ENCODE data around the gene MYOCOS.

MYOCOS gene

DNA sequence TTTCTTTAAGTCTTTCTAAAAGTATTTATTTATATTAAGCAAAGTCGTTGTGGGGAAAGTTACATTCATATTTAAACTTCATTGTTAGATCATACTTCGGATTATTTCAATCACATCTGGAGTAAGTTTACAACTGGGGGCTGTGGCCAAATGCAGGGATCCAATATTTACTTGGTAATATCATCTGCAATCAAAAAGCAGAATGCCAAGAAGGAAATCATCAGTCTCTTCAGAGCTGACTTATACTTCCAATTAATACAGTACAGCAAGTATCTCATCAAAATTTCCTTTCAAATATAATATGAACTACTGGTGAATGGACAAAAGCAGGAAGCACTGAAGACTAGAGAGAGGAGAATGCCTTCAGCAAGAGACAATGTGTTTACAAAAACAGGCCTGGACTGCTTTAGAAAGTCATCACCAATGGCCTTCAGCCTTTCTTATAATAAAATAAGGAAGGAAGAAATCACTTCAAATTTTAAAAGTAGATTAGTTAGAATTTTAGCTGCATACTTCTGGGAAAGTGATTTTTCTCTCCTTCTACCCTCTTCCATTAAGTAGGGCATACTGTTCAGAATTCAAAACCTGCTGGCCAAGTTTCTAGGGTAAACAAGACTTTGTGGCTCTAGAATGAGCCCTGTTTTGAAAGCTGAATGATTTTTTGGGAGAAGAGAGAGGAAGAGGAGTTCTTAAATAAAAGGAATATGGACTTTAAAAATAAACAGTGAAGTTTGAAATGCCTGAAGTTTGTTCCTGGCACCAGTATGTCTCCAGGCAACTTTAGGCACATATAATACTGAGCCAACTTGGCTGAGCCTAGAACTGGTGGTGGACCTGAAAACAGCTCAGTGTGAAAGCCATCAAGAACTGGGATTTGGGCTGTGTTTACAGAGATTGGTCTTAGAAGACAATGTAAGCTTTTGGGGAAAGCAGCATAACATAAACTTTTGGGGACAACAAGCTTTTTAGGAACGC is 52.7 kb downstream of the MYOCOS start:
- Histone ChIP-seq H4K20me1 (ENCODE audit: insufficient read depth, low read length, poor library complexity, severe bottlenecking) (no peaks in the 10 kb centered on the region), H3F3A (ENCODE audit: low read depth) (no peaks in the 10 kb centered on the region), H2AFZ (ENCODE audit: low read length) (no peak overlapping the region), H3K36me3 (ENCODE audit: insufficient read depth, low read length) (no peaks in the 10 kb centered on the region), H3K9me2 (replicated peaks; ENCODE audit: low read depth, low read length) (no peaks in the 10 kb centered on the region), H3K9ac (ENCODE audit: low read depth, low read length, poor library complexity, severe bottlenecking) (no peak overlapping the region), H3K9me3 (ENCODE audit: insufficient read depth, low read depth, low read length) (no peaks in the 10 kb centered on the region), H3K4me2 (ENCODE audit: low read depth, low read length, poor library complexity, severe bottlenecking) (no peak overlapping the region), H3K4me1 (ENCODE audit: insufficient read depth, low read length, poor library complexity, severe bottlenecking) (no peaks in the 10 kb centered on the region), H3K27me3 (ENCODE audit: insufficient read depth, low read length, poor library complexity, severe bottlenecking) (no peaks in the 10 kb centered on the region), H3K4me3 (ENCODE audit: low read length, poor library complexity, severe bottlenecking) (no peak overlapping the region), H3K79me2 (ENCODE audit: insufficient read depth, low read length) (no peaks in the 10 kb centered on the region)
- TF ChIP-seq EZH2phosphoT487 (IDR thresholded peaks at IDR 0.05; ENCODE audit: borderline replicate concordance) = no peak
- TF ChIP-seq, protein P1, sequence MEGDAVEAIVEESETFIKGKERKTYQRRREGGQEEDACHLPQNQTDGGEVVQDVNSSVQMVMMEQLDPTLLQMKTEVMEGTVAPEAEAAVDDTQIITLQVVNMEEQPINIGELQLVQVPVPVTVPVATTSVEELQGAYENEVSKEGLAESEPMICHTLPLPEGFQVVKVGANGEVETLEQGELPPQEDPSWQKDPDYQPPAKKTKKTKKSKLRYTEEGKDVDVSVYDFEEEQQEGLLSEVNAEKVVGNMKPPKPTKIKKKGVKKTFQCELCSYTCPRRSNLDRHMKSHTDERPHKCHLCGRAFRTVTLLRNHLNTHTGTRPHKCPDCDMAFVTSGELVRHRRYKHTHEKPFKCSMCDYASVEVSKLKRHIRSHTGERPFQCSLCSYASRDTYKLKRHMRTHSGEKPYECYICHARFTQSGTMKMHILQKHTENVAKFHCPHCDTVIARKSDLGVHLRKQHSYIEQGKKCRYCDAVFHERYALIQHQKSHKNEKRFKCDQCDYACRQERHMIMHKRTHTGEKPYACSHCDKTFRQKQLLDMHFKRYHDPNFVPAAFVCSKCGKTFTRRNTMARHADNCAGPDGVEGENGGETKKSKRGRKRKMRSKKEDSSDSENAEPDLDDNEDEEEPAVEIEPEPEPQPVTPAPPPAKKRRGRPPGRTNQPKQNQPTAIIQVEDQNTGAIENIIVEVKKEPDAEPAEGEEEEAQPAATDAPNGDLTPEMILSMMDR (conservative IDR thresholded peaks at IDR 0.05; ENCODE audit: low read length) = no peak
